IMR-90 (cell line): ENCODE data around the gene CARD14. TPM values are rescaled to one million over a fixed set of nuclear protein-coding genes. Genes with fewer than 3 reads are reported as not detected.

ENCODE experiments used
- ATAC-seq: fragments of 200-7000 bp; cut with Tn5 transposase; 2 replicates; pipeline ENCODE4 v1.9.1; 2020; ENCODE audit warnings: low read depth, mild to moderate bottlenecking, moderate library complexity
- BruUV-seq: library from RNA; stranded (reverse); fragments of 400-500 nt; replicated peaks from 2 replicates; lab custom pipeline; 2021; lab: Mats Ljungman, UMichigan
- CTCF ChIA-PET: fragments of 300-600 bp; formaldehyde crosslinking; extraction: SDS; loops from one replicate; lab custom pipeline; 2021; ENCODE audit warnings: antibody characterized with exemption; lab: Yijun Ruan, JAX
- POLR2A ChIA-PET: fragments of 300-600 bp; sonication (Branson Sonifier 250); formaldehyde crosslinking; loops from one replicate; lab custom pipeline; 2022; ENCODE audit warnings: antibody characterized with exemption; ENCODE audit not compliant: unreplicated experiment; lab: Charles Lee
- DNase-seq: peaks from one replicate; pipeline ENCODE4 v3.0.0; 2013
- H2AFZ ChIP-seq: replicated peaks from 2 replicates; pipeline ENCODE3; 2013; ENCODE audit warnings: low read length, mild to moderate bottlenecking; ENCODE audit not compliant: poor library complexity
- H2AK5ac ChIP-seq: 2 replicates; pipeline ENCODE4 v1.6.1; 2013; ENCODE audit warnings: low read depth, low read length, inconsistent platforms
- H2AK9ac ChIP-seq: replicated peaks from 2 replicates; pipeline ENCODE3; 2013; ENCODE audit warnings: mild to moderate bottlenecking, low read depth, low read length, moderate library complexity; ENCODE audit not compliant: poor library complexity
- H2BK120ac ChIP-seq: 2 replicates; pipeline ENCODE4 v1.6.1; 2013; ENCODE audit warnings: low read depth, low read length, inconsistent platforms
- H2BK15ac ChIP-seq: 3 replicates; pipeline ENCODE4 v1.6.1; 2013; ENCODE audit warnings: low read depth, low read length, inconsistent platforms
- H2BK20ac ChIP-seq: 2 replicates; pipeline ENCODE4 v1.6.1; 2013; ENCODE audit warnings: low read depth, mild to moderate bottlenecking, inconsistent platforms, low read length, moderate library complexity
- H2BK5ac ChIP-seq: 2 replicates; pipeline ENCODE4 v1.6.1; 2013; ENCODE audit warnings: mild to moderate bottlenecking, low read depth, low read length, inconsistent platforms; ENCODE audit not compliant: poor library complexity, severe bottlenecking
- H3K14ac ChIP-seq: replicated peaks from 2 replicates; pipeline ENCODE4 v1.6.1; 2013; ENCODE audit warnings: low read depth, low read length, inconsistent platforms
- H3K18ac ChIP-seq: 2 replicates; pipeline ENCODE4 v1.6.1; 2013; ENCODE audit warnings: low read depth, low read length, control low read depth
- H3K23ac ChIP-seq: 2 replicates; pipeline ENCODE4 v1.6.1; 2013; ENCODE audit warnings: low read depth, low read length, inconsistent platforms
- H3K27ac ChIP-seq: 2 replicates; pipeline ENCODE4 v1.5.1; 2013; ENCODE audit warnings: mild to moderate bottlenecking, control low read depth, low read length; ENCODE audit not compliant: insufficient read depth
- H3K27me3 ChIP-seq: 2 replicates; pipeline ENCODE4 v1.6.1; 2013; ENCODE audit warnings: low read length; ENCODE audit not compliant: control insufficient read depth, insufficient read depth
- H3K36me3 ChIP-seq: 2 replicates; pipeline ENCODE4 v1.6.1; 2013; ENCODE audit warnings: low read length, mixed read lengths; ENCODE audit not compliant: control insufficient read depth, insufficient read depth
- H3K4ac ChIP-seq: 2 replicates; pipeline ENCODE4 v1.6.1; 2013; ENCODE audit warnings: low read depth, low read length, inconsistent platforms
- H3K4me1 ChIP-seq: 2 replicates; pipeline ENCODE4 v1.6.1; 2013; ENCODE audit warnings: low read length, mixed read lengths; ENCODE audit not compliant: control insufficient read depth, insufficient read depth
- H3K4me2 ChIP-seq: 2 replicates; pipeline ENCODE4 v1.6.1; 2013; ENCODE audit warnings: low read depth, mild to moderate bottlenecking, control low read depth, low read length, moderate library complexity
- H3K4me3 ChIP-seq: 2 replicates; pipeline ENCODE4 v1.5.1; 2013; ENCODE audit warnings: low read depth, mild to moderate bottlenecking, control low read depth, low read length, moderate library complexity; ENCODE audit not compliant: insufficient read depth
- H3K56ac ChIP-seq: 2 replicates; pipeline ENCODE4 v1.6.1; 2013; ENCODE audit warnings: low read length, inconsistent platforms; ENCODE audit not compliant: insufficient read depth; ENCODE audit errors: extremely low read depth
- H3K79me1 ChIP-seq, 2 experiments: 2 replicates each; pipeline ENCODE4 v1.6.1; 2013; ENCODE audit warnings: low read length in 2 of 2, inconsistent platforms in 1 of 2, low read depth in 1 of 2
- H3K9ac ChIP-seq: 2 replicates; pipeline ENCODE4 v1.6.1; 2013; ENCODE audit warnings: low read depth, low read length, control low read depth
- H3K9me1 ChIP-seq: 2 replicates; pipeline ENCODE4 v1.6.1; 2013; ENCODE audit warnings: low read length, inconsistent platforms; ENCODE audit not compliant: insufficient read depth
- H3K9me3 ChIP-seq: 2 replicates; pipeline ENCODE4 v1.6.1; 2013; ENCODE audit warnings: low read length; ENCODE audit not compliant: control insufficient read depth, insufficient read depth
- H4K20me1 ChIP-seq: 2 replicates; pipeline ENCODE4 v1.6.1; 2013; ENCODE audit warnings: low read length, inconsistent platforms; ENCODE audit not compliant: insufficient read depth
- H4K5ac ChIP-seq: 2 replicates; pipeline ENCODE4 v1.6.1; 2013; ENCODE audit warnings: mild to moderate bottlenecking, low read depth, low read length, control low read depth
- H4K8ac ChIP-seq, 2 experiments: 2 replicates each; pipeline ENCODE4 v1.6.1; 2013; ENCODE audit warnings: low read depth in 2 of 2, low read length in 2 of 2, control low read depth in 1 of 2, inconsistent platforms in 1 of 2
- H4K91ac ChIP-seq: 2 replicates; pipeline ENCODE4 v1.6.1; 2013; ENCODE audit warnings: low read depth, low read length, inconsistent platforms; ENCODE audit not compliant: insufficient read depth
- BHLHE40 ChIP-seq: fragments of 150-350 bp; IDR thresholded peaks from 2 replicates; pipeline ENCODE4 v1.6.1; 2016; ENCODE audit warnings: mild to moderate bottlenecking, low read depth, low read length
- CEBPB ChIP-seq: IDR thresholded peaks from 2 replicates; pipeline ENCODE4 v1.6.1; 2012; ENCODE audit warnings: low read depth, low read length, improper control_type of control experiment
- CHD1 ChIP-seq: IDR thresholded peaks from 2 replicates; pipeline ENCODE4 v1.6.1; 2012; ENCODE audit warnings: low read depth, low read length, improper control_type of control experiment
- FOS ChIP-seq: fragments of 150-350 bp; IDR thresholded peaks from 2 replicates; pipeline ENCODE4 v1.6.1; 2016; ENCODE audit warnings: low read depth, low read length
- MAFK ChIP-seq: IDR thresholded peaks from 2 replicates; pipeline ENCODE4 v1.6.1; 2012; ENCODE audit warnings: low read depth, low read length, improper control_type of control experiment
- MAZ ChIP-seq: IDR thresholded peaks from 2 replicates; pipeline ENCODE4 v1.6.1; 2012; ENCODE audit warnings: low read depth, mild to moderate bottlenecking, low read length, improper control_type of control experiment, moderate library complexity, borderline replicate concordance
- MXI1 ChIP-seq: IDR thresholded peaks from 2 replicates; pipeline ENCODE4 v1.6.1; 2012; ENCODE audit warnings: low read depth, mild to moderate bottlenecking, low read length, moderate library complexity, borderline replicate concordance
- NFE2L2 ChIP-seq: fragments of 150-350 bp; IDR thresholded peaks from 2 replicates; pipeline ENCODE4 v1.6.1; 2016; ENCODE audit warnings: low read depth, mild to moderate bottlenecking, low read length
- POLR2A ChIP-seq: IDR thresholded peaks from 2 replicates; pipeline ENCODE4 v1.6.1; 2012; ENCODE audit warnings: mild to moderate bottlenecking, low read depth, low read length
- RAD21 ChIP-seq: IDR thresholded peaks from 2 replicates; pipeline ENCODE4 v1.6.1; 2012; ENCODE audit warnings: low read length, improper control_type of control experiment
- RCOR1 ChIP-seq: IDR thresholded peaks from 2 replicates; pipeline ENCODE4 v1.6.1; 2012; ENCODE audit warnings: mild to moderate bottlenecking, low read length, improper control_type of control experiment; ENCODE audit not compliant: insufficient replicate concordance
- SMC3 ChIP-seq: fragments of 150-350 bp; IDR thresholded peaks from 2 replicates; pipeline ENCODE4 v1.6.1; 2016; ENCODE audit warnings: low read depth, mild to moderate bottlenecking, antibody characterized with exemption, low read length, moderate library complexity
- WGBS, 2 experiments: methylation state at CpG; one replicate each; pipeline versions ENCODE4 v1.1.5 to v1.1.7; 2013; ENCODE audit warnings: missing lambda C conversion rate in 2 of 2; ENCODE audit not compliant: insufficient read length in 1 of 2; ENCODE audit errors: extremely low coverage in 2 of 2; 5-methylcytosine and 5-hydroxymethylcytosine counted together
- dilution Hi-C: fragments of 300-500 bp; cut with HindIII; formaldehyde crosslinking; loops from one replicate; pipeline ENCODE4 v1.14.3; 2018; ENCODE audit warnings: low sequenced_read_pairs; ENCODE audit not compliant: unreplicated experiment
- in situ Hi-C: fragments of 300-500 bp; cut with MboI; formaldehyde crosslinking; loops from 3 replicates; pipeline ENCODE4 v1.14.3; 2019; ENCODE audit warnings: low sequenced_read_pairs, inconsistent platforms, mixed read lengths
- intact Hi-C: fragments of 100-400 bp; cut with micrococcal nuclease; formaldehyde crosslinking; loops from 2 replicates; pipeline ENCODE4 v1.10.0; 2022
- polyA plus RNA-seq, 3 experiments: library from polyadenylated mRNA; depleted of rRNA; stranded (reverse); fragments of >200 nt; gene quantifications; 2 replicates each; pipeline ENCODE4 v1.2.3, GENCODE V29; 2012; ENCODE audit warnings: low replicate concordance in 1 of 3
- total RNA-seq: library from RNA; depleted of rRNA; stranded (reverse); fragments of >200 nt; gene quantifications from 2 replicates; pipeline ENCODE4 v1.2.3, GENCODE V29; 2012
- TF ChIP-seq, protein P1 (sequence below): fragments of 150-350 bp; IDR thresholded peaks from 2 replicates; pipeline ENCODE4 v1.6.1; 2017; ENCODE audit warnings: mild to moderate bottlenecking, antibody characterized with exemption, low read length, low read depth
- TF ChIP-seq, protein P2 (sequence below): conservative IDR thresholded peaks from 2 replicates; pipeline ENCODE4 v1.5.1; 2012; ENCODE audit warnings: mild to moderate bottlenecking, low read depth, low read length, improper control_type of control experiment
- TF ChIP-seq, protein P3 (sequence below): fragments of 150-350 bp; IDR thresholded peaks from 2 replicates; pipeline ENCODE4 v1.6.1; 2016; ENCODE audit warnings: low read depth, mild to moderate bottlenecking, low read length, moderate library complexity, borderline replicate concordance

The CARD14 gene
- total and polyA plus RNA-seq, 2 of the 4 experiments (the other 2 are of a cell fraction), result not detected

DNA sequence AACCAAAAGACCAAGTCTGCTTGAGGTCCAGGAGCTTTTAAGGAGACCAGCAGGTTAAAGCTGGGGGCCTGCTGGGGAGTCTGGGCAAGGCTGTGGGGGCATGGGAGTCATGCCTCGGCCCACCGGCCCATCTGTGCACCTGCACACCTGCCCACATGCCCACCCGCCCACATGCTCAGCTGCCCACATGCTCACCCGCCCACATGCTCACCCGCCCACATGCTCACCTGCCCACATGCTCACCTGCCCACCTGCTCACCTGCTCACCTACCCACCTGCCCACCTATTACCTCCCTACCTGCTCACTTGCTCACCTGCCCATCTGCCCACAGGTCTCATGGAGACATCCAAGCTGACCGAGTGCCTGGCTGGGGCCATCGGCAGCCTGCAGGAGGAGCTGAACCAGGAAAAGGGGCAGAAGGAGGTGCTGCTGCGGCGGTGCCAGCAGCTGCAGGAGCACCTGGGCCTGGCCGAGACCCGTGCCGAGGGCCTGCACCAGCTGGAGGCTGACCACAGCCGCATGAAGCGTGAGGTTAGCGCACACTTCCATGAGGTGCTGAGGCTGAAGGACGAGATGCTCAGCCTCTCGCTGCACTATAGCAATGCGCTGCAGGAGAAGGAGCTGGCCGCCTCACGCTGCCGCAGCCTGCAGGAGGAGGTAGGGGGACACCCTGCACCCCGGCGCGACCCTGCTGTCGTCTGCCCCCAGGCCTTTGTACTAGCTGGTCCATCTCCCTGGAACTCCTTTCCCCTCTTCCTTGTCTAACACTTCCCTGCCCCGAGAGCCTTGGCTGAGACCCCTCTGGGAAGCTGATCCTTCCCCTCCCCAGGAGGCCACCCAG lies 14.0 kb downstream of the CARD14 start:
- dilution Hi-C loops (no loop called here), in situ Hi-C loops (no loop called here), intact Hi-C loops (no loop called here)
- Histone ChIP-seq H4K20me1 (no peaks in the 10 kb centered on the region), H2BK15ac (no peak overlapping the region), H3K36me3 (no peaks in the 10 kb centered on the region), H3K4me1 (peaks cover 6% of the 10 kb centered on the region), H3K23ac (no peak overlapping the region), H3K79me1 (no peaks in the 10 kb centered on the region), H3K27me3 (peaks cover 21% of the 10 kb centered on the region), H2BK120ac (no peak overlapping the region), H3K4me2 (no peak overlapping the region), H2AFZ (peak overlapping the region; percentile 14), H4K8ac (no peak overlapping the region), H2AK9ac (no peak overlapping the region), H2BK20ac (no peak overlapping the region), H2BK5ac (no peak overlapping the region), H3K4me3 (no peak overlapping the region), H3K9ac (no peak overlapping the region), H3K4ac (no peak overlapping the region), H3K14ac (no peak overlapping the region), H3K18ac (no peak overlapping the region), H3K9me1 (no peaks in the 10 kb centered on the region; the same call in 1 of the 2 replicates), H3K27ac (no peak overlapping the region), H3K9me3 (no peaks in the 10 kb centered on the region), H2AK5ac (no peak overlapping the region), H4K5ac (no peak overlapping the region), H4K91ac (no peak overlapping the region), H3K56ac (no peak overlapping the region)
- ChIA-PET CTCF (interaction anchor here (1.5 kb wide), 1 partner anchor 12 kb away, joined by 3 read pairs; no protein-coding TSS in a partner anchor), POLR2A (no interaction called here)
- WGBS, 2 experiments, result 88% methylated on average over 12 of the region's 26 CpGs; no CpG with 5 or more reads in 1 of the 2 experiments
- DNase-seq (no peak), ATAC-seq (no peak)
- BruUV-seq, result no TSS peak
- no peak for TF ChIP-seq MAZ
- TF ChIP-seq BHLHE40, result no peak
- TF ChIP-seq, protein P1, sequence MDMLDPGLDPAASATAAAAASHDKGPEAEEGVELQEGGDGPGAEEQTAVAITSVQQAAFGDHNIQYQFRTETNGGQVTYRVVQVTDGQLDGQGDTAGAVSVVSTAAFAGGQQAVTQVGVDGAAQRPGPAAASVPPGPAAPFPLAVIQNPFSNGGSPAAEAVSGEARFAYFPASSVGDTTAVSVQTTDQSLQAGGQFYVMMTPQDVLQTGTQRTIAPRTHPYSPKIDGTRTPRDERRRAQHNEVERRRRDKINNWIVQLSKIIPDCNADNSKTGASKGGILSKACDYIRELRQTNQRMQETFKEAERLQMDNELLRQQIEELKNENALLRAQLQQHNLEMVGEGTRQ, result no peak
- TF ChIP-seq CEBPB, result no peak
- no peak for TF ChIP-seq RCOR1
- TF ChIP-seq FOS, result no peak
- TF ChIP-seq NFE2L2, result no peak
- no peak for TF ChIP-seq POLR2A
- TF ChIP-seq RAD21, result no peak
- TF ChIP-seq, protein P2, sequence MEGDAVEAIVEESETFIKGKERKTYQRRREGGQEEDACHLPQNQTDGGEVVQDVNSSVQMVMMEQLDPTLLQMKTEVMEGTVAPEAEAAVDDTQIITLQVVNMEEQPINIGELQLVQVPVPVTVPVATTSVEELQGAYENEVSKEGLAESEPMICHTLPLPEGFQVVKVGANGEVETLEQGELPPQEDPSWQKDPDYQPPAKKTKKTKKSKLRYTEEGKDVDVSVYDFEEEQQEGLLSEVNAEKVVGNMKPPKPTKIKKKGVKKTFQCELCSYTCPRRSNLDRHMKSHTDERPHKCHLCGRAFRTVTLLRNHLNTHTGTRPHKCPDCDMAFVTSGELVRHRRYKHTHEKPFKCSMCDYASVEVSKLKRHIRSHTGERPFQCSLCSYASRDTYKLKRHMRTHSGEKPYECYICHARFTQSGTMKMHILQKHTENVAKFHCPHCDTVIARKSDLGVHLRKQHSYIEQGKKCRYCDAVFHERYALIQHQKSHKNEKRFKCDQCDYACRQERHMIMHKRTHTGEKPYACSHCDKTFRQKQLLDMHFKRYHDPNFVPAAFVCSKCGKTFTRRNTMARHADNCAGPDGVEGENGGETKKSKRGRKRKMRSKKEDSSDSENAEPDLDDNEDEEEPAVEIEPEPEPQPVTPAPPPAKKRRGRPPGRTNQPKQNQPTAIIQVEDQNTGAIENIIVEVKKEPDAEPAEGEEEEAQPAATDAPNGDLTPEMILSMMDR, result no peak
- TF ChIP-seq SMC3, result no peak
- no peak for TF ChIP-seq CHD1
- TF ChIP-seq MAFK, result no peak
- no peak for TF ChIP-seq MXI1
- TF ChIP-seq, protein P3, sequence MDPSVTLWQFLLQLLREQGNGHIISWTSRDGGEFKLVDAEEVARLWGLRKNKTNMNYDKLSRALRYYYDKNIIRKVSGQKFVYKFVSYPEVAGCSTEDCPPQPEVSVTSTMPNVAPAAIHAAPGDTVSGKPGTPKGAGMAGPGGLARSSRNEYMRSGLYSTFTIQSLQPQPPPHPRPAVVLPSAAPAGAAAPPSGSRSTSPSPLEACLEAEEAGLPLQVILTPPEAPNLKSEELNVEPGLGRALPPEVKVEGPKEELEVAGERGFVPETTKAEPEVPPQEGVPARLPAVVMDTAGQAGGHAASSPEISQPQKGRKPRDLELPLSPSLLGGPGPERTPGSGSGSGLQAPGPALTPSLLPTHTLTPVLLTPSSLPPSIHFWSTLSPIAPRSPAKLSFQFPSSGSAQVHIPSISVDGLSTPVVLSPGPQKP, result no peak
